Endothelial cell of umbilical vein (primary cell): ENCODE measurements around the gene MS4A7. TPM values are rescaled to one million over a fixed set of nuclear protein-coding genes. Genes with fewer than 3 reads are reported as not detected.

ENCODE experiments used
- Bru-seq: library from RNA; stranded (reverse); fragments of 400-500 nt; gene quantifications from one replicate; lab custom pipeline; 2021; lab: Mats Ljungman, UMichigan
- BruChase-seq, 2 experiments: library from RNA; stranded (reverse); fragments of 400-500 nt; gene quantifications; one replicate each; lab custom pipeline; 2021; lab: Mats Ljungman, UMichigan
- BruUV-seq: library from RNA; stranded (reverse); fragments of 400-500 nt; replicated peaks from 2 replicates; lab custom pipeline; 2021; lab: Mats Ljungman, UMichigan
- CTCF ChIA-PET: fragments of 300-600, 350-600 bp; sonication (Branson Sonifier 250); formaldehyde crosslinking; loops from one replicate; lab custom pipeline; 2021; ENCODE audit warnings: antibody characterized with exemption, inconsistent platforms; lab: Charles Lee
- POLR2A ChIA-PET: fragments of 300-600, 350-600 bp; sonication (Branson Sonifier 250); formaldehyde crosslinking; loops from one replicate; lab custom pipeline; 2021; ENCODE audit warnings: antibody characterized with exemption, inconsistent platforms; lab: Charles Lee
- DNase-seq: peaks from one replicate; pipeline ENCODE4 v3.0.0-alpha.2; 2011; ENCODE audit warnings: low read depth, low spot score
- FAIRE-seq: peaks from 2 replicates; lab custom pipeline; 2011; peaks lifted over from hg19 to GRCh38; lab: Jason Lieb, UNC
- H2AFZ ChIP-seq: 2 replicates; pipeline ENCODE4 v1.6.0; 2012; ENCODE audit warnings: low read depth, low read length, control low read depth, inconsistent platforms
- H3K27ac ChIP-seq: 2 replicates; pipeline ENCODE4 v1.5.1; 2011; ENCODE audit warnings: low read depth, mild to moderate bottlenecking, control low read depth, low read length, moderate library complexity; ENCODE audit not compliant: insufficient read depth
- H3K27me3 ChIP-seq, 2 experiments: 2 replicates each; pipeline versions ENCODE4 v1.6.0 to v1.6.1; 2011; ENCODE audit warnings: low read length in 2 of 2, mixed read lengths in 1 of 2; ENCODE audit not compliant: control insufficient read depth in 2 of 2, insufficient read depth in 2 of 2
- H3K36me3 ChIP-seq, 2 experiments: 2 replicates in 1 of 2; 3 replicates in 1 of 2; pipeline ENCODE4 v1.5.1; 2011; ENCODE audit warnings: low read length in 2 of 2, mild to moderate bottlenecking in 1 of 2, moderate library complexity in 1 of 2; ENCODE audit not compliant: control insufficient read depth in 2 of 2, insufficient read depth in 2 of 2; ENCODE audit errors: extremely low read depth in 1 of 2
- H3K4me1 ChIP-seq: 3 replicates; pipeline ENCODE4 v1.5.1; 2011; ENCODE audit warnings: mild to moderate bottlenecking, low read length; ENCODE audit not compliant: control insufficient read depth, insufficient read depth; ENCODE audit errors: extremely low read depth
- H3K4me2 ChIP-seq: 2 replicates; pipeline ENCODE4 v1.6.1; 2011; ENCODE audit warnings: low read length, control low read depth, mixed read lengths; ENCODE audit not compliant: insufficient read depth
- H3K4me3 ChIP-seq, 3 experiments: fragments of 200-600 bp in 1 of 3; sonication (generic), shearing (Covaris generic) in 1 of 3; replicated peaks in 1 of 3; 2 replicates each; pipeline ENCODE4 v1.5.1; 2011 to 2016; ENCODE audit warnings: control low read depth in 3 of 3, low read length in 3 of 3, mild to moderate bottlenecking in 2 of 3, inconsistent platforms in 1 of 3, low read depth in 1 of 3, moderate library complexity in 1 of 3; ENCODE audit not compliant: insufficient read depth in 1 of 3
- H3K79me2 ChIP-seq: 2 replicates; pipeline ENCODE4 v1.6.0; 2012; ENCODE audit warnings: low read length, inconsistent platforms; ENCODE audit not compliant: control insufficient read depth, insufficient read depth
- H3K9ac ChIP-seq: replicated peaks from 2 replicates; pipeline ENCODE3; 2011; ENCODE audit warnings: low read length, control low read depth; ENCODE audit not compliant: insufficient read depth; ENCODE audit errors: extremely low read depth
- H3K9me1 ChIP-seq: replicated peaks from 3 replicates; pipeline ENCODE4 v1.6.0; 2011; ENCODE audit warnings: mild to moderate bottlenecking, low read length; ENCODE audit not compliant: control insufficient read depth, insufficient read depth; ENCODE audit errors: extremely low read depth
- H3K9me3 ChIP-seq: replicated peaks from 2 replicates; pipeline ENCODE4 v1.5.1; 2012; ENCODE audit warnings: low read length, inconsistent platforms; ENCODE audit not compliant: control insufficient read depth, insufficient read depth
- H4K20me1 ChIP-seq: replicated peaks from 2 replicates; pipeline ENCODE3; 2011; ENCODE audit warnings: mild to moderate bottlenecking, low read length; ENCODE audit not compliant: control insufficient read depth, insufficient read depth; ENCODE audit errors: extremely low read depth
- EZH2 ChIP-seq: IDR thresholded peaks from 2 replicates; pipeline ENCODE4 v1.6.1; 2012; ENCODE audit warnings: borderline replicate concordance, low read depth, mild to moderate bottlenecking, moderate library complexity, low read length, inconsistent platforms; ENCODE audit not compliant: severe bottlenecking
- FOS ChIP-seq: IDR thresholded peaks from 2 replicates; pipeline ENCODE4 v1.6.1; 2011; ENCODE audit warnings: mild to moderate bottlenecking, low read length, moderate library complexity, borderline replicate concordance; ENCODE audit not compliant: insufficient read depth
- GATA2 ChIP-seq: IDR thresholded peaks from 2 replicates; pipeline ENCODE4 v1.7.0; 2011; ENCODE audit warnings: low read depth, mild to moderate bottlenecking, moderate library complexity, mixed read lengths, low read length; ENCODE audit not compliant: insufficient read length, insufficient read depth
- JUN ChIP-seq: IDR thresholded peaks from 2 replicates; pipeline ENCODE4 v1.6.1; 2011; ENCODE audit warnings: borderline replicate concordance, low read depth; ENCODE audit not compliant: insufficient read length, insufficient read depth
- MYC ChIP-seq: IDR thresholded peaks from one replicate; pipeline ENCODE4 v1.6.1; 2011; ENCODE audit warnings: mild to moderate bottlenecking, low read depth, low read length
- POLR2A ChIP-seq: IDR thresholded peaks from 2 replicates; pipeline ENCODE4 v1.6.1; 2012; ENCODE audit warnings: low read depth, mild to moderate bottlenecking, control low read depth, low read length
- POLR2AphosphoS5 ChIP-seq: IDR thresholded peaks from 2 replicates; pipeline ENCODE4 v1.6.1; 2012; ENCODE audit warnings: low read depth, mild to moderate bottlenecking, control low read depth, low read length, moderate library complexity; ENCODE audit not compliant: insufficient read depth
- dilution Hi-C: fragments of 300-500 bp; cut with MboI; formaldehyde crosslinking; loops from one replicate; pipeline ENCODE4 v1.15.0; 2019; ENCODE audit warnings: low sequenced_read_pairs; ENCODE audit not compliant: extremely low pct_ligation_motif_present
- intact Hi-C: fragments of 100-400 bp; cut with micrococcal nuclease; formaldehyde crosslinking; loops from one replicate; pipeline ENCODE4 v1.10.0; 2022
- long read RNA-seq: library from polyadenylated mRNA; stranded (forward); transcript quantifications from one replicate; pipeline ENCODE4 v2.0.0, GENCODE V29; 2021
- polyA minus RNA-seq, 3 experiments: library from RNA; depleted of rRNA, polyadenylated mRNA; stranded (reverse); fragments of >200 nt; gene quantifications; 1 replicate in 1 of 3; 2 replicates in 2 of 3; pipeline ENCODE4 v1.2.3, GENCODE V29; 2011
- polyA plus RNA-seq, 4 experiments: library from polyadenylated mRNA; depleted of rRNA in 3 of 4; stranded (reverse) in 3 of 4; unstranded in 1 of 4; fragments of >200 nt; gene quantifications; 2 replicates each; pipeline versions ENCODE4 v1.2.1 to v1.2.3, GENCODE V29; 2011 to 2012; ENCODE audit warnings: missing spikeins in 1 of 4
- total RNA-seq: library from RNA; stranded (reverse); gene quantifications from 2 replicates; pipeline ENCODE4 v1.2.3, GENCODE V29; 2021
- TF ChIP-seq, protein P1 (sequence below): IDR thresholded peaks from 2 replicates; pipeline ENCODE4 v1.6.1; 2011; ENCODE audit not compliant: insufficient read depth, insufficient read length
- TF ChIP-seq, protein P2 (sequence below), 2 donors: IDR thresholded peaks; 1 replicate in 1 of 2; 2 replicates in 1 of 2; pipeline ENCODE4 v1.5.1; 2011; ENCODE audit warnings: low read length in 2 of 2, mild to moderate bottlenecking in 2 of 2, moderate library complexity in 2 of 2, control low read depth in 1 of 2, inconsistent platforms in 1 of 2, low read depth in 1 of 2; ENCODE audit not compliant: insufficient read depth in 1 of 2; ENCODE audit errors: extremely low read depth in 1 of 2

The MS4A7 gene, protein sequence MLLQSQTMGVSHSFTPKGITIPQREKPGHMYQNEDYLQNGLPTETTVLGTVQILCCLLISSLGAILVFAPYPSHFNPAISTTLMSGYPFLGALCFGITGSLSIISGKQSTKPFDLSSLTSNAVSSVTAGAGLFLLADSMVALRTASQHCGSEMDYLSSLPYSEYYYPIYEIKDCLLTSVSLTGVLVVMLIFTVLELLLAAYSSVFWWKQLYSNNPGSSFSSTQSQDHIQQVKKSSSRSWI
- total RNA-seq (not detected in 2 replicates), polyA plus RNA-seq (0.04 TPM in 1 of 2 replicates, not detected in the other), polyA minus RNA-seq (not detected in 2 replicates), Bru-seq, nascent RNA (not detected), BruChase-seq, experiment 1, labeled RNA remaining after a 6-hour chase (not detected), BruChase-seq, experiment 2, labeled RNA remaining after a 2-hour chase (not detected)
- polyA plus RNA-seq (2011; cell fraction: cytosol; rRNA removed) = not detected in 2 replicates
- polyA plus RNA-seq (2011; cell fraction: nucleus; rRNA removed) = not detected in 2 replicates
- polyA plus RNA-seq (2012) = not detected in 2 replicates
- polyA minus RNA-seq (2011; cell fraction: cytosol; rRNA and poly(A)+ RNA removed) = not detected
- polyA minus RNA-seq (2011; cell fraction: nucleus; rRNA and poly(A)+ RNA removed) = not detected in 2 replicates
- long read RNA-seq = 0 reads

DNA sequence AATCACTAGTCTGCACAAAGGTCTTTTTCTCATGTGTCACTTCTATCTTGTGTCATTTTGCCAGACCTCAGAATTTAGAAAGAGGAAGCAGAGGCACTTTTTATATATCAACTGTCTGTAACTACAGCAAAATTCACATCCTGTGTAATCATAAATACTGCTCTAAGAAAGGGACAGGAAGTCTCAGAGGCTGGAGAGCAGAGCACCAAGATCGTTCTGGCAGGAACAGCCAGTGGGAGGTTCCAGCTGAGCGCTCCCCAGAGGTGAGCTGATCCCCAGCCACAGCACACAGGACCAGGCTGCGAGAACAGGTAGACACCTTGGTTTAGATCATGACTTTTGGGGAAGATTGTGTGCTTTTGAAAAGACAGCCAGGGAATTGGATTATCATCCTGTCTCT lies at the start of gene MS4A7:
MS4A7 (plus strand) TSS at position 179 of the 400 bp plus-strand sequence. CDS start 4,610 bp downstream, outside the sequence.
- CTCF ChIA-PET = interaction anchor here (2.0 kb wide), 1 partner anchor 15 kb away, joined by 6 read pairs; no protein-coding TSS in a partner anchor
- Histone ChIP-seq H3K36me3 (no peaks in the 10 kb centered on the region), H4K20me1 (no peaks in the 10 kb centered on the region), H3K4me1 (no peaks in the 10 kb centered on the region), H3K9me1 (no peaks in the 10 kb centered on the region), H3K27me3 (no peaks in the 10 kb centered on the region), H2AFZ (no peak within 1 kb of the TSS), H3K79me2 (no peaks in the 10 kb centered on the region), H3K4me2 (no peak within 1 kb of the TSS), H3K4me3 (no peak within 1 kb of the TSS), H3K9me3 (no peaks in the 10 kb centered on the region), H3K9ac (no peak within 1 kb of the TSS), H3K27ac (no peak within 1 kb of the TSS)
- POLR2A ChIA-PET = no interaction called here
- no peak for TF ChIP-seq FOS
- no peak for TF ChIP-seq EZH2
- no peak for TF ChIP-seq GATA2
- TF ChIP-seq, protein P1, sequence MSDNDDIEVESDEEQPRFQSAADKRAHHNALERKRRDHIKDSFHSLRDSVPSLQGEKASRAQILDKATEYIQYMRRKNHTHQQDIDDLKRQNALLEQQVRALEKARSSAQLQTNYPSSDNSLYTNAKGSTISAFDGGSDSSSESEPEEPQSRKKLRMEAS = no peak
- no peak for TF ChIP-seq POLR2AphosphoS5
- TF ChIP-seq, protein P2, sequence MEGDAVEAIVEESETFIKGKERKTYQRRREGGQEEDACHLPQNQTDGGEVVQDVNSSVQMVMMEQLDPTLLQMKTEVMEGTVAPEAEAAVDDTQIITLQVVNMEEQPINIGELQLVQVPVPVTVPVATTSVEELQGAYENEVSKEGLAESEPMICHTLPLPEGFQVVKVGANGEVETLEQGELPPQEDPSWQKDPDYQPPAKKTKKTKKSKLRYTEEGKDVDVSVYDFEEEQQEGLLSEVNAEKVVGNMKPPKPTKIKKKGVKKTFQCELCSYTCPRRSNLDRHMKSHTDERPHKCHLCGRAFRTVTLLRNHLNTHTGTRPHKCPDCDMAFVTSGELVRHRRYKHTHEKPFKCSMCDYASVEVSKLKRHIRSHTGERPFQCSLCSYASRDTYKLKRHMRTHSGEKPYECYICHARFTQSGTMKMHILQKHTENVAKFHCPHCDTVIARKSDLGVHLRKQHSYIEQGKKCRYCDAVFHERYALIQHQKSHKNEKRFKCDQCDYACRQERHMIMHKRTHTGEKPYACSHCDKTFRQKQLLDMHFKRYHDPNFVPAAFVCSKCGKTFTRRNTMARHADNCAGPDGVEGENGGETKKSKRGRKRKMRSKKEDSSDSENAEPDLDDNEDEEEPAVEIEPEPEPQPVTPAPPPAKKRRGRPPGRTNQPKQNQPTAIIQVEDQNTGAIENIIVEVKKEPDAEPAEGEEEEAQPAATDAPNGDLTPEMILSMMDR (IDR thresholded peaks at IDR 0.05; ENCODE audit: extremely low read depth in 1 of 2, insufficient read depth in 1 of 2, low read depth in 1 of 2, low read length in 2 of 2) = no peak
- TF ChIP-seq JUN = no peak
- no peak for TF ChIP-seq POLR2A
- TF ChIP-seq MYC = no peak
- dilution Hi-C loops = no loop called here
- no peak for FAIRE-seq
- no peak for DNase-seq
- no TSS peak for BruUV-seq
- intact Hi-C loops = no loop called here
